SU-DHL-6 (cell line): Measurements from ENCODE around the gene IER3.

Experiments
- H2AFZ ChIP-seq: fragments of 200-600 bp; sonication (generic); 2 replicates; pipeline ENCODE4 v1.6.1; 2014; ENCODE audit warnings: low read depth, mild to moderate bottlenecking, moderate library complexity, mixed read lengths, antibody characterized with exemption, low read length; ENCODE audit not compliant: severe bottlenecking
- H3F3A ChIP-seq: fragments of 200-600 bp; shearing (Covaris generic); 2 replicates; pipeline ENCODE4 v1.6.0; 2016; ENCODE audit warnings: antibody characterized with exemption, mild to moderate bottlenecking; ENCODE audit not compliant: insufficient read depth
- H3K27ac ChIP-seq: fragments of 200-600 bp; sonication (generic); 2 replicates; pipeline ENCODE4 v1.5.1; 2016; ENCODE audit warnings: low read depth, mild to moderate bottlenecking, low read length, moderate library complexity, mixed read lengths
- H3K27me3 ChIP-seq: fragments of 200-600 bp; sonication (generic), shearing (Covaris generic); 2 replicates; pipeline ENCODE4 v1.6.0; 2014; ENCODE audit warnings: mild to moderate bottlenecking, low read length
- H3K36me3 ChIP-seq: fragments of 200-600 bp; sonication (generic); 2 replicates; pipeline ENCODE4 v1.6.1; 2014; ENCODE audit warnings: mild to moderate bottlenecking, low read length, mixed read lengths
- H3K4me2 ChIP-seq: fragments of 300-600, 200-600 bp; shearing (Covaris generic), sonication (generic); 2 replicates; pipeline ENCODE4 v1.6.0; 2014; ENCODE audit warnings: low read length, low read depth, mild to moderate bottlenecking; ENCODE audit not compliant: poor library complexity, severe bottlenecking
- H3K4me3 ChIP-seq: fragments of 200-600 bp; sonication (generic); 2 replicates; pipeline ENCODE4 v1.5.1; 2014; ENCODE audit warnings: antibody characterized with exemption, low read length, mild to moderate bottlenecking, mixed read lengths; ENCODE audit not compliant: insufficient read depth, poor library complexity, severe bottlenecking
- H3K79me2 ChIP-seq: fragments of 200-600 bp; sonication (generic); 2 replicates; pipeline ENCODE4 v1.6.1; 2014; ENCODE audit warnings: mild to moderate bottlenecking, low read length, moderate library complexity; ENCODE audit not compliant: insufficient read depth
- H3K9ac ChIP-seq: fragments of 200-600 bp; sonication (generic); 2 replicates; pipeline ENCODE4 v1.7.0; 2014; ENCODE audit warnings: mild to moderate bottlenecking, low read length
- H3K9me2 ChIP-seq: fragments of 200-600 bp; sonication (generic); replicated peaks from 2 replicates; pipeline ENCODE4 v1.6.1; 2014; ENCODE audit warnings: low read length; ENCODE audit not compliant: insufficient read depth
- H3K9me3 ChIP-seq: fragments of 200-600 bp; sonication (generic); 2 replicates; pipeline ENCODE4 v1.6.1; 2014; ENCODE audit warnings: low read length, mixed read lengths; ENCODE audit not compliant: insufficient read depth
- H4K20me1 ChIP-seq: fragments of 200-600 bp; sonication (generic); 2 replicates; pipeline ENCODE4 v1.6.1; 2014; ENCODE audit warnings: low read depth, mild to moderate bottlenecking, antibody characterized with exemption, low read length, moderate library complexity, mixed read lengths
- CTCF ChIP-seq: fragments of 200-600 bp; sonication (generic); IDR thresholded peaks from one replicate; pipeline ENCODE4 v1.5.1; 2017; ENCODE audit warnings: antibody characterized with exemption, mild to moderate bottlenecking, low read length, moderate library complexity; ENCODE audit not compliant: insufficient read depth, poor library complexity, severe bottlenecking
- EZH2phosphoT487 ChIP-seq: fragments of 200-600 bp; sonication (generic), shearing (Covaris generic); conservative IDR thresholded peaks from 2 replicates; pipeline ENCODE4 v1.6.1; 2018; ENCODE audit warnings: mild to moderate bottlenecking, antibody characterized with exemption, low read length, moderate library complexity, mixed read lengths

The IER3 gene

GRCh38 chr6:30777155-30777485 is 32.8 kb upstream of the IER3 start:
- H2AFZ ChIP-seq, result no peak overlapping the region
- TF ChIP-seq EZH2phosphoT487 (no peak), CTCF (no peak)
- no peaks in the 10 kb centered on the region for H3K9me2 ChIP-seq
- H3K4me2 ChIP-seq, result no peak overlapping the region
- no peaks in the 10 kb centered on the region for H3K27me3 ChIP-seq
- H3K36me3 ChIP-seq, result no peaks in the 10 kb centered on the region
- H3K27ac ChIP-seq, result no peak overlapping the region
- H3K9me3 ChIP-seq, result no peaks in the 10 kb centered on the region
- no peak overlapping the region for H3K4me3 ChIP-seq
- no peak overlapping the region for H3K9ac ChIP-seq
- no peaks in the 10 kb centered on the region for H3F3A ChIP-seq
- H4K20me1 ChIP-seq, result no peaks in the 10 kb centered on the region
- H3K79me2 ChIP-seq, result no peaks in the 10 kb centered on the region

- Histone ChIP-seq H2AFZ (no peak overlapping the region), H3K27ac (no peak overlapping the region), H3K36me3 (no peaks in the 10 kb centered on the region), H3K4me2 (no peak overlapping the region), H3F3A (no peaks in the 10 kb centered on the region), H4K20me1 (no peaks in the 10 kb centered on the region), H3K9ac (no peak overlapping the region), H3K79me2 (no peaks in the 10 kb centered on the region), H3K4me3 (no peak overlapping the region), H3K27me3 (no peaks in the 10 kb centered on the region), H3K9me2 (no peaks in the 10 kb centered on the region), H3K9me3 (no peaks in the 10 kb centered on the region)
- TF ChIP-seq EZH2phosphoT487 (no peak), CTCF (no peak)
Observed at GRCh38 chr6:30776390-30777154, 32.2 kb upstream of the IER3 start.

GRCh38 chr6:30775104-30775503 is 30.8 kb upstream of the IER3 start:
- Histone ChIP-seq H3K27ac (no peak overlapping the region), H3F3A (no peaks in the 10 kb centered on the region), H4K20me1 (no peaks in the 10 kb centered on the region), H3K4me2 (no peak overlapping the region), H3K9me2 (no peaks in the 10 kb centered on the region), H3K9ac (no peak overlapping the region), H3K9me3 (no peaks in the 10 kb centered on the region), H3K27me3 (no peaks in the 10 kb centered on the region), H2AFZ (no peak overlapping the region), H3K36me3 (no peaks in the 10 kb centered on the region), H3K4me3 (no peak overlapping the region), H3K79me2 (no peaks in the 10 kb centered on the region)
- TF ChIP-seq EZH2phosphoT487, result no peak
- TF ChIP-seq CTCF, result no peak
